Progenitor cell of endocrine pancreas (in vitro differentiated cells): ENCODE data around the gene AK9. TPM values are rescaled to one million over a fixed set of nuclear protein-coding genes. Genes with fewer than 3 reads are reported as not detected.

Experiments
- DNase-seq: peaks from one replicate; pipeline ENCODE4 v3.0.0; 2021; ENCODE audit warnings: low spot score; ENCODE audit not compliant: unreplicated experiment
- H3K27ac Mint-ChIP-seq: 2 replicates; pipeline ENCODE4 v1.8.0; 2021; ENCODE audit warnings: mild to moderate bottlenecking, moderate library complexity, mixed read lengths
- H3K27me3 Mint-ChIP-seq: 2 replicates; pipeline ENCODE4 v1.8.0; 2021; ENCODE audit warnings: mixed read lengths
- H3K36me3 Mint-ChIP-seq: 2 replicates; pipeline ENCODE4 v1.8.0; 2022; ENCODE audit warnings: mixed read lengths; ENCODE audit not compliant: insufficient read depth
- H3K4me1 Mint-ChIP-seq: 2 replicates; pipeline ENCODE4 v1.8.0; 2021; ENCODE audit warnings: low read depth, mixed read lengths
- H3K4me3 Mint-ChIP-seq: 2 replicates; pipeline ENCODE4 v1.8.0; 2021; ENCODE audit warnings: low read depth, mild to moderate bottlenecking, moderate library complexity, mixed read lengths
- H3K9me3 Mint-ChIP-seq: 2 replicates; pipeline ENCODE4 v1.8.0; 2021; ENCODE audit warnings: low read depth, mixed read lengths
- CTCF ChIP-seq: fragments of 200-600 bp; sonication (generic); IDR thresholded peaks from one replicate; pipeline ENCODE4 v1.5.0; 2021; ENCODE audit warnings: antibody characterized with exemption, mild to moderate bottlenecking; ENCODE audit not compliant: unreplicated experiment
- total RNA-seq: library from RNA; stranded (reverse); gene quantifications from 2 replicates; pipeline ENCODE4 v1.2.1, GENCODE V29; 2021

Gene AK9
- total RNA-seq, 1 donor from 2014 or later: 12.8 TPM

- Mint-ChIP-seq H3K27me3 (no peaks in the 10 kb centered on the region), H3K9me3 (no peaks in the 10 kb centered on the region)
Observed at GRCh38 chr6:109672839-109673238, 18.2 kb downstream of the AK9 start.

GRCh38 chr6:109672175-109672574 lies 18.8 kb downstream of the AK9 start:
- no peak for DNase-seq
- Mint-ChIP-seq H3K27ac (no peak overlapping the region), H3K27me3 (no peaks in the 10 kb centered on the region), H3K36me3 (peaks cover 9% of the 10 kb centered on the region), H3K9me3 (no peaks in the 10 kb centered on the region), H3K4me1 (no peaks in the 10 kb centered on the region), H3K4me3 (no peak overlapping the region)
- TF ChIP-seq CTCF: no peak

More at GRCh38 chr6:109672839-109673238, 18.2 kb downstream of the AK9 start:
- no peak for DNase-seq
- TF ChIP-seq CTCF: no peak
- no peaks in the 10 kb centered on the region for H3K4me1 Mint-ChIP-seq
- peaks cover 9% of the 10 kb centered on the region for H3K36me3 Mint-ChIP-seq
- no peak overlapping the region for H3K4me3 Mint-ChIP-seq
- no peak overlapping the region for H3K27ac Mint-ChIP-seq

GRCh38 chr6:109671733-109672132 lies 19.3 kb downstream of the AK9 start:
- Mint-ChIP-seq H3K36me3 (peaks cover 9% of the 10 kb centered on the region), H3K27me3 (no peaks in the 10 kb centered on the region), H3K4me3 (no peak overlapping the region), H3K9me3 (no peaks in the 10 kb centered on the region), H3K27ac (no peak overlapping the region), H3K4me1 (no peaks in the 10 kb centered on the region)
- no peak for TF ChIP-seq CTCF
- DNase-seq: no peak

GRCh38 chr6:109669811-109670210 lies 21.2 kb downstream of the AK9 start:
- Mint-ChIP-seq H3K27ac (no peak overlapping the region), H3K4me1 (no peaks in the 10 kb centered on the region), H3K9me3 (no peaks in the 10 kb centered on the region), H3K27me3 (no peaks in the 10 kb centered on the region), H3K4me3 (no peak overlapping the region), H3K36me3 (peaks cover 9% of the 10 kb centered on the region)
- no peak for DNase-seq
- TF ChIP-seq CTCF: no peak

- Mint-ChIP-seq H3K4me1 (peaks cover 1% of the 10 kb centered on the region), H3K4me3 (no peak overlapping the region), H3K36me3 (peaks cover 3% of the 10 kb centered on the region), H3K27me3 (no peaks in the 10 kb centered on the region), H3K9me3 (no peaks in the 10 kb centered on the region), H3K27ac (no peak overlapping the region)
- no peak for DNase-seq
- TF ChIP-seq CTCF: no peak
Observed at GRCh38 chr6:109662192-109662591, 28.8 kb downstream of the AK9 start.
